GM21390 (cell line): ENCODE results near the gene ANAPC1.
"Not testable (repeated sequence)": the region's sequence is repeated elsewhere in the genome, so short reads cannot be mapped to it uniquely, and the experiment has no call there.

ENCODE experiments used
- ATAC-seq: cut with Tn5 transposase; IDR thresholded peaks from one replicate; pipeline ENCODE4 v1.9.1; 2021; ENCODE audit not compliant: unreplicated experiment

Gene ANAPC1, protein sequence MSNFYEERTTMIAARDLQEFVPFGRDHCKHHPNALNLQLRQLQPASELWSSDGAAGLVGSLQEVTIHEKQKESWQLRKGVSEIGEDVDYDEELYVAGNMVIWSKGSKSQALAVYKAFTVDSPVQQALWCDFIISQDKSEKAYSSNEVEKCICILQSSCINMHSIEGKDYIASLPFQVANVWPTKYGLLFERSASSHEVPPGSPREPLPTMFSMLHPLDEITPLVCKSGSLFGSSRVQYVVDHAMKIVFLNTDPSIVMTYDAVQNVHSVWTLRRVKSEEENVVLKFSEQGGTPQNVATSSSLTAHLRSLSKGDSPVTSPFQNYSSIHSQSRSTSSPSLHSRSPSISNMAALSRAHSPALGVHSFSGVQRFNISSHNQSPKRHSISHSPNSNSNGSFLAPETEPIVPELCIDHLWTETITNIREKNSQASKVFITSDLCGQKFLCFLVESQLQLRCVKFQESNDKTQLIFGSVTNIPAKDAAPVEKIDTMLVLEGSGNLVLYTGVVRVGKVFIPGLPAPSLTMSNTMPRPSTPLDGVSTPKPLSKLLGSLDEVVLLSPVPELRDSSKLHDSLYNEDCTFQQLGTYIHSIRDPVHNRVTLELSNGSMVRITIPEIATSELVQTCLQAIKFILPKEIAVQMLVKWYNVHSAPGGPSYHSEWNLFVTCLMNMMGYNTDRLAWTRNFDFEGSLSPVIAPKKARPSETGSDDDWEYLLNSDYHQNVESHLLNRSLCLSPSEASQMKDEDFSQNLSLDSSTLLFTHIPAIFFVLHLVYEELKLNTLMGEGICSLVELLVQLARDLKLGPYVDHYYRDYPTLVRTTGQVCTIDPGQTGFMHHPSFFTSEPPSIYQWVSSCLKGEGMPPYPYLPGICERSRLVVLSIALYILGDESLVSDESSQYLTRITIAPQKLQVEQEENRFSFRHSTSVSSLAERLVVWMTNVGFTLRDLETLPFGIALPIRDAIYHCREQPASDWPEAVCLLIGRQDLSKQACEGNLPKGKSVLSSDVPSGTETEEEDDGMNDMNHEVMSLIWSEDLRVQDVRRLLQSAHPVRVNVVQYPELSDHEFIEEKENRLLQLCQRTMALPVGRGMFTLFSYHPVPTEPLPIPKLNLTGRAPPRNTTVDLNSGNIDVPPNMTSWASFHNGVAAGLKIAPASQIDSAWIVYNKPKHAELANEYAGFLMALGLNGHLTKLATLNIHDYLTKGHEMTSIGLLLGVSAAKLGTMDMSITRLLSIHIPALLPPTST (N-terminal part only)

DNA sequence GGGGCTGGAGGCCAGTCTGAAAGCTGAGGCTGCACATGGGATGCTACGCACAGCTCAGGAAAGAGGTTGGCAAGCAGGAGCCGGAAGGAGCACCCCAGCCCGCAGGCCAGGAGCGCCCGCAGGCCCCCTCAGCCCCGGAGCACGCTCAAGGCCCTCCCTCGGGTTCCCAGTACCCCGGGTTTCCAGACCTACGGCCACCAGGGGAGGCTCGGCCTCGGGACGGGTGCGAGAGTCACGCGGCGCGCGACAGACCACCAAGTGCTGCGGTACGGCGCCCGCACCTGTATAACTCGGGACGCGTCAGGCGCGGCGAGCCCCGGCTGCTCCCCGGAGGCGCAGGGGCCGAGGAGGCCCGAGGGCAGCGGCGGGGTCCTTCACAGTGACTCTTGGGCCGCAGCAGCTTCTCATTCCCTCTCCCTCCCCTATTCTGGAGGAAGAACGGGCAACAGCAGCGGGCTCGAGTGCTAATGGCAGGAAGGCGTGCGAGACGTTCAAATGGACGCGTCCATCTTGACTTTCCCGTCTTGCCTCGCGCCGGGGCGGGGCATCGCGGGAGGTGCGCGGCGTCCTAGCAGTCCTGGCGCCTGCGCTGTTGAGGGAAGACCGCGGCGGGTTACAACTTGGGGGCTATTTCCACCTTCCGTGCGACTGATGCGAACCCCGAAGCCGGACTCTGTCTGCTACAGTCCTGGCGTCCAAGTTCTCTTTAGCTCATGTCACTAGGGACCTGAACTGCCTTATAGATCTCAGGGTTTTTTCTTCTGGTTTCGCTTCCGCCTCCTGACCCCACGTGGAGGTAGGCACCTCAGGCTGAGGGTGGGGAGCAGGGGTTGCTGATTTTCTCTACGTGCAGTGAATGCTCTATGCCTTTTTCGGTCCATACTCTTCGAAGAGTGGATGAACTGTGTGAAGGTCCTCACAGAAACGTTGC is at the start of gene ANAPC1:
ANAPC1 (minus strand) TSS at position 533 of the 931 bp plus-strand sequence. CDS start 3,368 bp downstream, outside the sequence.
- ATAC-seq = peak; percentile 85

DNA sequence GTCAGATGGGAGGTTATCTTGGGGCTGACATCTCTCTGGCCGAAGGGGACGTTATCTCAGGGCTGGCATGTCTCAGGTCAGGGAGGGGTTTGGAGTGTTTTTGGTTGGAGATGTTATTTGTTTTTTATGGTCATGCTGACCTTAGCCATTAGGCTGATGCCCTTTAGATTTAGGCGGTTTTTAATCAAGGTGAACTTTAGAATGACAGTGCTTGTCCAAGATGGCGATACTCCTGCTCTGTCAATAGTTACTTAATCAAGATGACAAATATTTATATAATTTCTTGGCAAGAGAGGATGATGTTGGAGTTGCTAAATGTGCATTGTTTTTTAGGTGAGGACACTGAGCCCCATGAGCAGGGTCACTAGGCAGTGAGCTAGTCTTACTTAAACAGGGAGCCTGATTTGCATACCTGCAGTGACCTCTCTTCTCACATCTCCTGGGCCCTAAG is 48.9 kb upstream of the ANAPC1 start:
- ATAC-seq = no peak

DNA sequence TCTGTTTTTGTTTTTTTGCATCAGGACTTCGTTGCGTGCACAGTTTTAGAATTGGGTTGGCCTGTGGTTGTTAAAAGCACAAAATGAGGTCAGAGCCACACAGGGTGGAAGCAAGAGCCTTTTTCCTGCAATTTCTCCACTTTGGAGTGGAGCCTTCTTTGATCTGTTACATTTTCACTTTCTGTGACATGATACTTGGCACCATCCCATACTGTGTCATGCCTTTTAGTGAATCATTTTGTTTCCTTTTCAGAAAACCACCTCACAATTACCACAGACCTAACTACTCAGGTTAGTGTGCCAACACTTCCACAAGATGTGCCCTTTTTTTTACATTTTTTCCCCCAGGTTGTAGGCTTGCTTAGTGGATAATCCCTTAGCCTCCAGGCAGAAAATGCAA is 46.9 kb upstream of the ANAPC1 start:
- ATAC-seq = no peak

DNA sequence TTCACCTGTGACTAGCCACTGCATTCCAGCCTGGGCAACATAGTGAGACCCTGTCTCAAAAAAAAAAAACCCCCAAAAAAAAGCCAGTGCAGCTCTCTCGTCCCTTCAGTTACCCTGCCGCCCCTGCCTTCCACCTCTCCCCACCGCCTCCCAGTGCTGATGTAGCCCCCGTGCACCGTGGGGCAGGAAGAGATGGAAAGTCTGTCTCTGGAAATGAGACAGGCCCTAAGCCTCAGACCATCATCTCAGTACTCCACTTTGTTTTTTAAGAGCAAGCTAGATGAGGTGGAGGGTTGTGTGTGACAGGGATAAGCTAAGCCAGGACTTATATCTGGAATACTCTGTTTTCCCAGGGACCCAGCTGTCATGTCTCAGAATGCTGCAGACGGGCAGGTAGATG is 46.4 kb upstream of the ANAPC1 start:
- ATAC-seq = no peak

DNA sequence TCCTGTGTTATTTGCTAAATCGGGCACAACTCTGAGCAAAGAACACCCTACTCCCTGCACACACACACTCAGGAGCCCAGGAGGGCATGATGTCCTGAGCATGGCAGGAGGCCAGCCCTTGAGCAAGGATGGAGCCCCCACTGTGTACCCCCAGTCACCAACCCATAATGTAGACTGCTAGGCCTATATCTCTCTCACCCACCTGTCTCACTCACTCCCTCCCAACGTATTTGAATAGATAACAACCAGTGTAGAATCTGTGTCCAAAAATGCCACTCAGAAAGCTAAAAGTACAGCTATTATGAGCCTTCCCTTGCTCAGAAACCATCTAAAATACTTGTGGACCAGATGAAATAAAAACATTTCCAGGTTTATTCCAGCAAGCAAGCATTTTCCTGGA is 43.7 kb upstream of the ANAPC1 start:
- ATAC-seq = no peak

DNA sequence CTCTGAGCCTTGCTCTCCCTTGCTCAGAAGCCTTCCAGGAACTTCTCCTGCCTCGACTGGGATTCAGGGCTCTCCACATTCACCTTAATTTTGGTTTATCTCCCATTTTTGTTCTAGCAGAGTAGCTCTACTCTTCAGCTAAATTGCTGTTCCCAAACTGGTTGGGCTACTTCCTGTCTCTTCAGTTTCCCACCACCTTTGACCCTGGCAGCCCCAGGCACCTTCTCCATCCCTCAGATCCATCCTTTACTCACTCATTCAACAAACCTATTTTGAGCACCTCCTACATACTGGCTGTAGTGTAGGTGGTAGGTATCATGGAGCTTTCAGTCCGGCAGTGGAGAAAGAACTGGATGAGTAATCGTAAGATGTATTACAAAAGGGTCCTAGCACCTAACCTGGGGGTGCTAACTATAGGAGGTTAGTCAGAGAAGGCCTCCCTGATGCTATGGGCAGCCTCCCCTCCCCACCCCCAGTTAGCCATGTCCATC is 40.7 kb upstream of the ANAPC1 start:
- no peak for ATAC-seq

DNA sequence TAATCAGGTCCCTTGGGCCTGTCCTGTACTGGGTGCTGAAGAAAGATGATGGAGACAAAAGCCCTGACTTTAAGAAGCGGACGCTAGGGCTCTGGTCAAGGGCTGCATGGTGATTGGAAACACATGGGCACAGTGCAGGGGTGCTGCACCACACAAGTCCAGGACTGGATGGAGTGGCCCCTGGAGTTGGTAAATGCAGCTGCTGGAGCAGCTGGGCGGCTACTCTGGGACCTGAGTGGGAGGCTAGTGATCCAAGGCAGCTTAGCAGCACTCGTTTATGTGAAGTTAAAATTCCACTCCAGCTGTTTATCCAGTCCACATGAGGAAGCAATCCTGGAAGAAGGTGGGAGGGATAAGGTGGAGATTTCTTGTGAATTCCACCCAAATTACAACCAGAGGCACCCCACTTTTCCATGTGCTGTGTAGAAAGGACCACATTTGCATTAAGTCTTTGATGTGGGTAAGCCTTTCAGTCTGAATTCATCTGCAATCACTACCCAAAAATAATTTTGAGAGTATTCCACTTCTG is 39.3 kb upstream of the ANAPC1 start:
- no peak for ATAC-seq

DNA sequence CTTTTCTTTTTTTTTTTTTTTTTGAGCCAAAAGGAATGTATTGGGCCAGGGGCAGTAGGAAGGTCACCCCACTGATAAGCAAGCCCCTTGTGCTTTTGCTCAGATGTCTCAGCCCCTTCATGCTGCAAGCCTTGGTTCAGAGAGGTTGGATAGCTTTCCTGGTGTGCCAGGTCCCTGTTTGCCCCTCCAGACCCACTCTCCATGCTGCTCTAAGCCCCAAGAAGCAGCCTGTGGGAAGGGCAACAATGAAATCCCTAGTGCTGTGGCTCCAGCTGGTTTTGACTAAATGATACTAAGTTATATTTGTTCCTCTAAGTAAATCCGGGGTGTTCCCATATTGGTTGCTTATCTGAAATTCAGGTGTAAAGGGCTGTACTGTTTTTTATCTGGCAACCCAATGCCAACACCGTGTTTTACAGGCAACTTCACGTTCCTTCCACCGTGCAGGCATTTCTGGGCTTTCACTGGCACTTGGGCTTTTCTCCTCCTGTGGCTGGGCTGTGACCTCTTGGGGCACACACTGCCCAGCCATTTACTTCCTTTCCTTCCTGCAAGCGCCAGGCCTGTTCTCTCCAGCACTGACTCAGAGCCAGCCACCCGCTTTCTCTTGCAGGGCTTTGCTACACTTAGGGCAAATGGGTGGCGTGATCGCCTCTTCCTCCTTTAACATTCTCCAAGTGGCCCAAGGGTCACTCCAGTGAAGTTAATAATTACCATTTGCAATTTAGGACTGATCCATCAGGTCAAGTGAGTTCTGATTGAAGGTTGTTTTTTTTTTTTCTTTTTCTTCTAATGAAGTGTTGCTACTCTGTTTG is 36.0 kb upstream of the ANAPC1 start:
- ATAC-seq = no peak

DNA sequence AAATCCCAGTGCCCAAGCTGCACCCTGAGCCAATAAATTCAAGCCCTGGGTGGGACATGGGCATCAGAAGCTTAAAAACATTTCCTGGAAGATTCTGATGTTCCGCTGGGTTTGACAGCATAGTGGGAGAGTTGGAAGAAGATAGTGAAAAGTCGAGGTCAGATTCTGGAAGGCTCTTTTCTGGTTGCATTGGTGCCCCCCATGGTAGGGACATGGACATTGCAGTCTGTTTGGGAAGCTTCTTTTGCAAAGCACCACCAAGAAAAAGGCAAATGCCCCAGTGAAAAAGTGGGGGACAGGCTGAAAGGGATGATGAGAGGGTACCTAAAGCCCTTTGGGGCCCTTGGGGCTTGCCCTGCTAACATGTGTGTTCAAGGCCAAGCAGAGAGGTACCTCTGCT is 35.4 kb upstream of the ANAPC1 start:
- no peak for ATAC-seq

DNA sequence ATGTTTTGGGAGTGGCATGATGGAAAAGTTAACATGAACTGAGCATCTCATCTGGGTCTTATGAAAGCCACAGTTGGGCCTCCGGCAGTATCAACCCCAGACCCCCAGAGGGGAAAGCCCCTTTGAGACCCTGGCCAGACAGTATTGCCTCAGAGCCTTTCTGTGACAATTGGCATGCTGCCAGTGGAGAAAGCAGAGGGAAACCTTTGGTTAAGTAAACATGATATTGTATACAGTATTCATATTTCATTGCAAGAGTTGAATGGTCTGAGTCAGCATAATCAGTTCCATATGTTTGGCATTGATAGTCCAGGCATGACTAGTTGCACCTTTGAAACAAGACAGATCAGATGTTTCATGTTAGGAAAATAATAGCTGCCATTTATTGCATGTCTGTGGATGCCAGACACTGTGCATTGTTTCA is 34.4 kb upstream of the ANAPC1 start:
- no peak for ATAC-seq

DNA sequence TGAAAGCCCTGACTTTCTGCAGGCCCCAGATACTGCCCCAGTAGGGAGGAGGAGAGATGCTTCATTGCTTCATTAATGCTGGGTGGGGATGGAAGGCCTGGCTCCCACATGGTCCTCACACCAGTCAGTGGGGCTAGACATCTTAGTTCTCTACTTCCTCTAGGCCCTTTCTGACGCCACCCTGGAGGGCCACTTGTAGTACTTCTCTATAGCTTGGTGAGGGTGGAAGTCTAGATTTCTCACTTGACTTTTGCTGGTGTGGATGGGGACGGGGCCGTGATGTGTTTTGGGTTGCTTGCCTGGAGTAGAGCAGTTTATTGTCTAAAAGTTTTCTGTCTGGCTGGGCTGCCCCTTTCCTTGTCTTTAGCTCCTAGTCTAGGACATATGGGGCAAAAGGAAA is 33.1 kb upstream of the ANAPC1 start:
- no peak for ATAC-seq

DNA sequence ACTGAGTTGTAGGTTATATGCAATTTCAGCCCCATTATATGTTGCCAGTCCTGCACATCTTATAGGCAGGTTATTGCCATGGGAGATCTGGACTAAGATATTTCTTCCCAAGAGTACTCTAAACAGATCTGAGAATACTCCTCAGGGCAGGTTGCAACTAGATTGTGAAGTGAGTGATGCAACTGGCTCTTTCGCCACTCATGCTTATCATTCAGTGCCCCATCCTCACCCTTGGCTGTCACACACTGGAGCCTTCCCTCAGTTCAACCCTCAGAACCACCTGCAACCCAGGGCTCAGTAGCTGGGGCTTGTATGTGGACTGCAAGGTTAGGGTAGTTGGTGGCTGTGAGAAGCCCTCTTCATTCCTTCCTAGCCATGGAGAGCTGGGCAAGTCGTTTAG is 28.6 kb upstream of the ANAPC1 start:
- ATAC-seq = no peak

DNA sequence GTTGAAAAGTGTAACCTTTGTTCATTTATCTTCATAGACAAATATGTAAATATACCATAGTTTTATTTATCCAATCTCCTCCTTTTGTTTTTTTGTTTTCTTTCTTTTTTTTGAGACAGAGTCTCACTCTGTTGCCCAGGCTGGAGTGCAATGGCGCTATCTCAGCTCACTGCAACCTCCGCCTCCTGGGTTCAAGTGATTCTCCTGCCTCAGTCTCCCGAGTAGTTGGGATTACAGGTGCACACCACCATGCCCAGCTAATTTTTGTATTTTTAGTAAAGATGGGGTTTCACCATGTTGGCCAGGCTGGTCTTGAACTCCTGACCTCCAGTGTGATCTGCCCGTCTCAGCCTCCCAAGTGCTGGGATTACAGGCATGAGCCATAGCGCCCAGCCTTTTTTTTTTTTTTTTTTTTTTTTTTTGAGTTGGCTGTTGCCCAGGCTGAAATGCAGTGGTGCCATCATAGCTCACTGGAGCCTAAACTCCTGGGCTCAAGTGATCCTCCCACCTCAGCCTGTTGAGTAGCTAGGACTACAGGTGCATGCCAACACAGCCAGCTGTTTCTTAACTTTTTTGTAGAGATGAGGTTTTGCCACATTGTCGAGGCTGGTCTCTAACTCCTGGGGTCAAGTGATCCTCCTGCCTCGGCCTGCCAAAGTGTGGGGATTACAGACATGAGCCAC is 27.4 kb upstream of the ANAPC1 start:
- not testable (repeated sequence) for ATAC-seq

DNA sequence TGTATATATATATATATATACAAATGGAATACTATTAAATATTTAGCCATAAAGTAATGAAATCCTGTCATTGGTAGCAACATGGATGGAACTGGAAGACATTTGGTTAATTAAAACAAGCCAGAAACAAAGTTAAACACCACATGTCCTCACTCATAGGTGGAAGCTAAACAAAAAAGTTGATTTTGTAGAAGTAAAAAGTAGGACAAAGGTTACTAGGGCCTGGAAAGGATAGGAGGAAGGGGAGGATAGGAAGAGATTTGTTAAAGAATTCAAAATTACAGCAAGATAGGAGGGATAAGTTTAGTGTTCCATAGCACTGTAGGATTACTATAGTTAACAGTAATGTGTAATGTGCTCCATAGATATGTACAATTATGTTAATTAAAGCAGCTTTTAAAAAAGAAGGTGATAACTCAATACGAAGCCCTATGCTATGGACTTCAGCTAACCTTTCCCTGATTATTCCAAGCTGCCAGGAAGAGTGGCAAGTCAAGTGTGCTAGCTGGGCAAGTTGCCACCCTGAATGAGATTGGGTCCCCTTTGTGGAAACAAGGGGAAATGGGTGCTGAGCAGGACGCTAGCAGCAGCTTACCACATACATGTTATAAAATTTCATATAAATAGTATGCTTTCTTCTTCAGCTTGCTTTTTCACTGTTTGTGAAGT is 26.8 kb upstream of the ANAPC1 start:
- ATAC-seq = no peak

DNA sequence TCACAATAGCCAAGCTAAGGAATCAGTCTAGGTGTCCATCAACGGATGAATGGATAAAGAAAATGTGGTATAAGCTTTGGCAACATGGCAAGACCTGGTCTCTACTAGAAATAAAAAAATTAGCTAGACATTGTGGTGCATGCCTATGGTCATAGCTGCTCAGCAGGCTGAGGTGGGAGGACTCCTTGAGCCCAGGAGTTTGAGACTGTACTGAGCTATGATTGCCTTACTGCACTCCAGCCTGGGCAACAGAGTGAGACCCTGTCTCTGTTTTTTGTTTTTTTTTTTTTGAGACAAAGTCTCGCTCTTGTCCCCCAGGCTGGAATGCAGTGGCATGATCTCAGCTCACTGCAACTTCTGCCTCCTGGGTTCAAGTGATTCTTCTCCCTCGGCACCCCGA is 26.0 kb upstream of the ANAPC1 start:
- not testable (repeated sequence) for ATAC-seq

DNA sequence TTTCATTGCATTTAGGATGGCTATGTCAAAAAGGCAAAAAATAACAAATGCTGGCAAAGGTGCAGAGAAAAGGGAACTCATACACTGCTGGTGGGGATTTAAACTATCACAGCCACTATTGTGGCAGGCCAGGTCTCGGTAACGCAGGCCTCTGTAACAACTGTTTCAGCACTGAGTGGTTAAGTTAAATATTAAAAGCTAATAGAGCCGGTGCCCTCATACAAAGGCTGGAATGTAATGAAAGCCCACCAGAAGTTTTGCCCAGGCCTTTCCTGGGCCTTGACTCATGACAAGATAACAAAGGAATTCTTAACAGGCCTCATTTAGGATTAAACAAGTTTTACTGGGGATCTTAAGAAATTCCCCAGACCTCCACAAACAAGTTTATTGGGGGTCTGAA is 25.1 kb upstream of the ANAPC1 start:
- ATAC-seq = no peak

DNA sequence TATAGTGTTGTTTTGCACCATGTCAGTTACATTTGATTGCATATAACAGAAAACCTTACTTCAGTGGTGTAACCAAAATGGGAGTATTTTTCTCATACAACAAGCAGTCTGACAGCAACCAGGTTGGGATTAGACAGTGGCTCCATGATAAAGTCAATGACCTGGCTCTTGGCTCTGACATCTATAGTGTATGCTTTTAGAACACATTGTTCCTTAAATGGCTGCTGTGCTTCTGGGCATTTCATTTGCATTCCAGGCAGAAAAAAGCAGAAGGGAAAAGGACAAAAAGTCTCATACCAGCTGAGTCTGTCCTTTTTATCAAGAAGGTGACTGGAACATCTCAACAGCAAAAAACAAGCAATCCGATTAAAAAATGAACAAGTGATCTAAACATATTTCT is 24.6 kb upstream of the ANAPC1 start:
- ATAC-seq = no peak
